ENCODE data around the gene SULT1A1. TPM values are rescaled to one million over a fixed set of nuclear protein-coding genes. Genes with fewer than 3 reads are reported as not detected.
"Not testable (repeated sequence)": the region's sequence is repeated elsewhere in the genome, so short reads cannot be mapped to it uniquely, and the experiment has no call there.

Gene SULT1A1
- total RNA-seq, result 10 to 100 TPM; 13.8 to 14.4 TPM
- polyA plus RNA-seq (2013, experiment 1 of 2), result 11.6 TPM
- 11.4 TPM for polyA plus RNA-seq (2013, experiment 2 of 2)
- 0.15 to 9.7 (median 4.1) reads per million in 172 experiments for total RNA-seq

DNA sequence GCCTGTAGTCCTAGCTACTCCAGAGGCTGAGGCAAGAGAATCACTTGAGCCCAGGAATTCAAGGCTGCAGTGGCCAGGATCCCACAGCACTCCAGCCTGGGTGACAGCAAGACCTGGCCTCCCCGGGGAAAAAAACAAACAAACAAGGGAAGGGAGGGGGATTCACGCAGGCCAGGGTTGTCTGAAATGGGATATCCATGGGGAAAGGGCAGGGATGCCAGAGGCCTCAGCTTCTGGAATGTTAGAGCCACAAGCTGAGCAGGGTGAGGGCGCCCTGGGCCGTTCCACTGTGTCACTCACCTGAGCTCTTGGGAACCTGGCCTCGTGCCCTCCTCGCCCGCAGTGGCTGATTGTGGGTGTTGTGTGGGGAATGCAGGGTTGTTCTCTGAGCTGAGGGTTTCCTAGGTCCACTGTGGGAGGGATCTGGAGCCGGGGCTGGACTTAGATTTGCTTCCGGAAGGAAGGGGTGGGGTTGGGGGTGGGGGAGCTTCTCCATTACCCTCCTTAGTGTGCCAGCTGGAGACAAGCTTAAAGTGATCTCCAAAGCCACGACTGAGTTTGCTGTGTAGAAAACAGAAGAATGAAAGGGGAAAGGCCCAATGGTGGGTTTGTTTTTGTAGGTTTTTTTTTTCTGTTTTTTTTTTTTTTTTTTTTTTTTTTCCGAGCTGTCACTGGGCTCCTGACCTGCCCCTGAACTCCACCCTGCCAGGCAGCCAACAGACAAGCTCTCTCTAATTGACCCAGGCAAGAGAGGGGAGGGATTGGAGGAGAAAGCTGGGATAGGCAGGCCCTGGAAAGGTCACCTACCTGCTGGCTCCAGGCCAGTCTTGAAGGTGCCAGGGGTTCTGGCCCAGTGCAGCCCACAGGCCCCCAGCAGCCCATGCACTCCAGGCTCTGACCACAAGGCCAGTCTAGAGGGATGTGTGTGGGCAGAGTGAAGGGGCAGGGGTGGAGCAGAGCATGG is at the start of gene SULT1A1:
TSS of gene SULT1A1 (minus strand) at position 414 of the 964 bp plus-strand sequence. CDS start 1,189 bp downstream, outside the sequence.
- intact Hi-C loops (cut with DNase I, micrococcal nuclease), result loop anchor here in 1 of 2 experiments (10.0 kb wide), 1 partner anchor 55 kb away; the partner anchor contains the start of gene SGF29
- Mint-ChIP-seq H3K4me1 (ENCODE audit: low read depth) (peaks cover 15% of the 10 kb centered on the region), H3K4me3 (no peak within 1 kb of the TSS), H3K27ac (peak within 1 kb of the TSS; percentile 17), H3K36me3 (ENCODE audit: low read depth) (no peaks in the 10 kb centered on the region), H3K9me3 (no peaks in the 10 kb centered on the region), H3K27me3 (no peaks in the 10 kb centered on the region)
- DNase-seq, result peak in 3 of 14 experiments; percentile 8 to 17 (median 8)
- no peak within 1 kb of the TSS for H3K27ac ChIP-seq (ENCODE audit: low read depth in 1 of 2, low read length in 2 of 2)
- peaks cover 6% of the 10 kb centered on the region for H3K4me1 ChIP-seq (ENCODE audit: insufficient read depth, low read length)
- no peak within 1 kb of the TSS for H3K4me3 ChIP-seq (ENCODE audit: low read length)
- CTCF ChIA-PET, result interaction anchor here (0.6 kb wide), 1 partner anchor 452 kb away, joined by 3 read pairs; no protein-coding TSS in a partner anchor
- no peak for ATAC-seq (ENCODE audit: poor library complexity)
- TF ChIP-seq CTCF (IDR thresholded peaks at IDR 0.05), result no peak
- H3K36me3 ChIP-seq (ENCODE audit: insufficient read depth, low read length), result no peaks in the 10 kb centered on the region
- POLR2A ChIA-PET, result interaction anchor here (0.6 to 1.4 kb wide), 3 partner anchors 14 to 118 kb away, joined by 3 to 5 read pairs (median 4); partner anchors contain the start of gene CLN3
- H3K9me3 ChIP-seq (ENCODE audit: control insufficient read depth in 1 of 2, insufficient read depth in 1 of 2, low read length in 2 of 2), result no peaks in the 10 kb centered on the region
- no peaks in the 10 kb centered on the region for H3K27me3 ChIP-seq (ENCODE audit: control insufficient read depth in 1 of 2, insufficient read depth in 2 of 2, low read length in 2 of 2)

DNA sequence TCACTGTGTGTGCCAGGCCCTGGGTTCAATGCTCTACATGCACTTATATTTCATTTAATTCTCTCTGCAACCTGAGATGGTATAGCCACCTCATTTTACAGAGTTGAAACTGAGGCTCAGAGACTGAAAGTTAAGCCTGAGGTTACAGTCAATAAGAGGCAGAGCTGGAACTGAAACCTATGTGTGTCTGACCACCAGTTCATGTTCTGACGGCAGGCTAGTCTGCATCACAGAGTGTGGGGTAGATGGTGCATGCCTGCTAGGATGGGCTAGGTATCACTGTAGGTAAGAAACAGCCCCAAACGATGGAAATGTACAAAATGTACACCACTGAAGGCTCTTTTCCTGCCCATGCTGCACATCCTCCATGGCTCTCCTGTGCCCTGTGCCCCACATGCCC is 30.1 kb upstream of the SULT1A1 start:
- POLR2A ChIA-PET; H3K36me3 Mint-ChIP-seq (ENCODE audit: low read depth); H3K9me3 ChIP-seq (ENCODE audit: control insufficient read depth in 1 of 2, insufficient read depth in 1 of 2, low read length in 2 of 2); H3K27ac Mint-ChIP-seq; H3K4me3 ChIP-seq (ENCODE audit: low read length); H3K27ac ChIP-seq (ENCODE audit: low read depth in 1 of 2, low read length in 2 of 2); CTCF ChIA-PET; H3K27me3 ChIP-seq (ENCODE audit: control insufficient read depth in 1 of 2, insufficient read depth in 2 of 2, low read length in 2 of 2); H3K36me3 ChIP-seq (ENCODE audit: insufficient read depth, low read length); H3K4me3 Mint-ChIP-seq; H3K27me3 Mint-ChIP-seq; H3K4me1 ChIP-seq (ENCODE audit: insufficient read depth, low read length); H3K4me1 Mint-ChIP-seq (ENCODE audit: low read depth); ATAC-seq (ENCODE audit: poor library complexity); H3K9me3 Mint-ChIP-seq; DNase-seq: not testable (repeated sequence)
- intact Hi-C loops (cut with DNase I, micrococcal nuclease), result loop anchor here in 1 of 2 experiments (10.0 kb wide), 1 partner anchor 65 kb away; no protein-coding TSS in a partner anchor

DNA sequence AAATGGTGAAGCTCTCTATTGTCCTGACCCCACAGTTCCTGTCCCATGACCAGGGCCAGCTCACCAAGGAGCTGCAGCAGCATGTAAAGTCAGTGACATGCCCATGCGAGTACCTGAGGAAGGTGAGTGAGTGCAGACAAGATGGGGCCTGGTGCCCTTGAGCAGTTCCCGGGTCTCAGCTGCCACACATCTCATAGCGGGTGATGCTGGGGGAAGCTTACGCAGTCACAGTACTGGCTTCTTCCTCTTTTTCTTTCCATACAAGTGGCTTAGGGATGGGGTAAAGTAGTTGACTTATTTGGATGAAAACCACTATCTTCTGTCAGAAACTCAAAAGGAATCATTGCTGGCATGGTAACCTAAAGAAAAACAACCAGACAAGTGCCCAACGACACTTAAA is 28.5 kb upstream of the SULT1A1 start:
- H3K36me3 ChIP-seq (ENCODE audit: insufficient read depth, low read length); H3K27me3 ChIP-seq (ENCODE audit: control insufficient read depth in 1 of 2, insufficient read depth in 2 of 2, low read length in 2 of 2); H3K27ac Mint-ChIP-seq; H3K4me1 Mint-ChIP-seq (ENCODE audit: low read depth); ATAC-seq (ENCODE audit: poor library complexity); POLR2A ChIA-PET; H3K36me3 Mint-ChIP-seq (ENCODE audit: low read depth); H3K27ac ChIP-seq (ENCODE audit: low read depth in 1 of 2, low read length in 2 of 2); H3K4me3 ChIP-seq (ENCODE audit: low read length); H3K9me3 ChIP-seq (ENCODE audit: control insufficient read depth in 1 of 2, insufficient read depth in 1 of 2, low read length in 2 of 2); H3K4me3 Mint-ChIP-seq; H3K27me3 Mint-ChIP-seq; DNase-seq; H3K4me1 ChIP-seq (ENCODE audit: insufficient read depth, low read length); H3K9me3 Mint-ChIP-seq; CTCF ChIA-PET: not testable (repeated sequence)
- intact Hi-C loops (cut with DNase I, micrococcal nuclease), result loop anchor here in 1 of 2 experiments (10.0 kb wide), 1 partner anchor 64 kb away; no protein-coding TSS in a partner anchor

- H3K27ac ChIP-seq (ENCODE audit: low read depth in 1 of 2, low read length in 2 of 2); H3K36me3 Mint-ChIP-seq (ENCODE audit: low read depth); H3K27me3 Mint-ChIP-seq; H3K36me3 ChIP-seq (ENCODE audit: insufficient read depth, low read length); H3K27ac Mint-ChIP-seq; DNase-seq; H3K4me1 Mint-ChIP-seq (ENCODE audit: low read depth); H3K9me3 ChIP-seq (ENCODE audit: control insufficient read depth in 1 of 2, insufficient read depth in 1 of 2, low read length in 2 of 2); POLR2A ChIA-PET; H3K27me3 ChIP-seq (ENCODE audit: control insufficient read depth in 1 of 2, insufficient read depth in 2 of 2, low read length in 2 of 2); H3K9me3 Mint-ChIP-seq; H3K4me3 Mint-ChIP-seq; CTCF ChIA-PET; H3K4me1 ChIP-seq (ENCODE audit: insufficient read depth, low read length); H3K4me3 ChIP-seq (ENCODE audit: low read length); ATAC-seq (ENCODE audit: poor library complexity): not testable (repeated sequence)
- intact Hi-C loops (cut with DNase I, micrococcal nuclease), result loop anchor here in 1 of 2 experiments (10.0 kb wide), 1 partner anchor 63 kb away; no protein-coding TSS in a partner anchor
These were observed 27.9 kb upstream of the SULT1A1 start, which contains the start of gene NPIPB8 for GRCh38 chr16:28637765-28638164. TSS of gene NPIPB8 (plus strand) at chr16:28638065. CDS start at chr16:28638361, 296 bp downstream.

DNA sequence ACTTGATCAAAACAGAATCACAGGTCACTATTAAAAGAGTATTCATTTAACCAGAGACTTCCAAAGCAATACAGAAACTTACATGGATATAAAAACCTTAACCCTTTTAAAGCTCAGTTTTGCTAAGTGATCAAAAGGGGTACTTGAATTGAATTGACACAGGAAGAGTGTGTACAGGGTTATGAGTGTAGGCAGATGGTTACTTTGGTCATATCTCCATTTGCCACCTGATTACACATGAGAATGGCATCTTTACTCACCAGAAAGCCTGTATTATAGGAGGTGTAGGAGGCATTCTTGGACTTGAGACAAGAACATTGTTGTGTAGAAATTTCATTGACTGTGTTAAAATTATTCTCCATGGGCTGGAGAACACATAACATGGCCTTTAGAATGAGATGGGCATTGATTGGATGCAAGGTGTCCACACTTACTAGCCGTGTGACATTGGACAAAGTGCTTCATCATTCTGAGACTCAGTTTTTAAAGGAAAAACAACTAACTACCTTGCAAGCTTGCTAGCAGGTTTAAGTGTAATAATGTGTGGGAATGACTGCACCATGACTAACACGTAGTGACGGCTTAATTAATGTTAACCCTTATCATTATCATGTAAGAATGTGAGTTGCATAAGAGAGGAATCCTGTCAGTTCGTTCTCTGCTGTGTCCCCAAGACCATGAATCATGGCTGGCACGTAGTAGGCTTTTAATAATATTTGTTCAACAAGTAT is 26.4 kb upstream of the SULT1A1 start:
- H3K4me1 ChIP-seq (ENCODE audit: insufficient read depth, low read length); DNase-seq; H3K4me3 ChIP-seq (ENCODE audit: low read length); H3K27ac ChIP-seq (ENCODE audit: low read depth in 1 of 2, low read length in 2 of 2); H3K27ac Mint-ChIP-seq; H3K9me3 Mint-ChIP-seq; CTCF ChIA-PET; H3K27me3 Mint-ChIP-seq; H3K36me3 Mint-ChIP-seq (ENCODE audit: low read depth); H3K4me3 Mint-ChIP-seq; ATAC-seq (ENCODE audit: poor library complexity); H3K4me1 Mint-ChIP-seq (ENCODE audit: low read depth); H3K36me3 ChIP-seq (ENCODE audit: insufficient read depth, low read length); POLR2A ChIA-PET; H3K9me3 ChIP-seq (ENCODE audit: control insufficient read depth in 1 of 2, insufficient read depth in 1 of 2, low read length in 2 of 2); H3K27me3 ChIP-seq (ENCODE audit: control insufficient read depth in 1 of 2, insufficient read depth in 2 of 2, low read length in 2 of 2): not testable (repeated sequence)
- intact Hi-C loops (cut with DNase I, micrococcal nuclease), result loop anchor here in 1 of 2 experiments (10.0 kb wide), 1 partner anchor 61 kb away; no protein-coding TSS in a partner anchor
